Neural cell (in vitro differentiated cells): Measurements from ENCODE around the gene ALS2CL. TPM values are rescaled to one million over a fixed set of nuclear protein-coding genes. Genes with fewer than 3 reads are reported as not detected.
"Not testable (repeated sequence)": the region's sequence is repeated elsewhere in the genome, so short reads cannot be mapped to it uniquely, and the experiment has no call there.

Experiments used
- H2AFZ ChIP-seq: fragments of 200-600, 300-800 bp; sonication (generic), shearing (Covaris generic); 2 replicates; pipeline ENCODE4 v1.6.0; 2014; ENCODE audit warnings: low read depth, mild to moderate bottlenecking, antibody characterized with exemption, low read length, moderate library complexity
- H3F3A ChIP-seq: fragments of 200-600 bp; shearing (Covaris generic); 2 replicates; pipeline ENCODE4 v1.6.1; 2016; ENCODE audit warnings: mild to moderate bottlenecking, moderate library complexity, mixed read lengths, antibody characterized with exemption, low read length; ENCODE audit not compliant: insufficient read depth, poor library complexity, severe bottlenecking
- H3K27ac ChIP-seq: fragments of 200-600, 300-800 bp; sonication (generic), shearing (Covaris generic); 2 replicates; pipeline ENCODE4 v1.5.1; 2014; ENCODE audit warnings: mild to moderate bottlenecking, low read length, moderate library complexity
- H3K27me3 ChIP-seq: fragments of 300-800, 200-600 bp; sonication (generic), shearing (Covaris generic); 2 replicates; pipeline ENCODE4 v1.6.0; 2014; ENCODE audit warnings: mild to moderate bottlenecking, low read depth, low read length, moderate library complexity; ENCODE audit not compliant: insufficient read depth
- H3K36me3 ChIP-seq: fragments of 300-800, 200-600 bp; sonication (generic), shearing (Covaris generic); 2 replicates; pipeline ENCODE4 v1.5.1; 2014; ENCODE audit warnings: mild to moderate bottlenecking, antibody characterized with exemption, low read length, moderate library complexity; ENCODE audit not compliant: insufficient read depth
- H3K4me2 ChIP-seq: fragments of 300-800, 200-600 bp; sonication (generic), shearing (Covaris generic); 2 replicates; pipeline ENCODE4 v1.6.0; 2014; ENCODE audit warnings: mild to moderate bottlenecking, low read length
- H3K4me3 ChIP-seq: fragments of 300-800, 200-600 bp; sonication (generic), shearing (Covaris generic); 2 replicates; pipeline ENCODE4 v1.5.1; 2014; ENCODE audit warnings: mild to moderate bottlenecking, low read length, moderate library complexity
- H3K79me2 ChIP-seq: fragments of 200-600 bp; shearing (Covaris generic); replicated peaks from 2 replicates; pipeline ENCODE4 v1.6.0; 2014; ENCODE audit warnings: mild to moderate bottlenecking, low read length, moderate library complexity; ENCODE audit not compliant: insufficient read depth
- H3K9ac ChIP-seq: fragments of 300-800, 200-600 bp; sonication (generic), shearing (Covaris generic); 2 replicates; pipeline ENCODE4 v1.6.1; 2016; ENCODE audit warnings: mild to moderate bottlenecking, low read length, mixed read lengths
- H3K9me2 ChIP-seq: fragments of 200-600 bp; shearing (Covaris generic); 2 replicates; pipeline ENCODE4 v1.6.1; 2016; ENCODE audit warnings: mild to moderate bottlenecking, low read length, mixed read lengths; ENCODE audit not compliant: insufficient read depth
- H3K9me3 ChIP-seq: fragments of 200-600, 300-800 bp; sonication (generic), shearing (Covaris generic); 2 replicates; pipeline ENCODE4 v1.6.1; 2016; ENCODE audit warnings: mild to moderate bottlenecking, mixed run types, low read length, moderate library complexity, mixed read lengths
- H4K20me1 ChIP-seq: fragments of 200-600 bp; shearing (Covaris generic); 2 replicates; pipeline ENCODE4 v1.6.1; 2016; ENCODE audit warnings: mild to moderate bottlenecking, mixed run types; ENCODE audit not compliant: insufficient read depth
- CTCF ChIP-seq: fragments of 450-650 bp; IDR thresholded peaks from 2 replicates; pipeline ENCODE4 v1.5.1; 2014; ENCODE audit warnings: antibody characterized with exemption, mild to moderate bottlenecking, moderate library complexity; ENCODE audit not compliant: poor library complexity, severe bottlenecking
- EP300 ChIP-seq: fragments of 450-650 bp; conservative IDR thresholded peaks from 2 replicates; pipeline ENCODE4 v1.6.1; 2014; ENCODE audit warnings: antibody characterized with exemption, mild to moderate bottlenecking, moderate library complexity; ENCODE audit not compliant: poor library complexity, severe bottlenecking
- EZH2 ChIP-seq: fragments of 200-600, 300-800 bp; shearing (Covaris generic), sonication (generic); IDR thresholded peaks from 2 replicates; pipeline ENCODE4 v1.6.1; 2014; ENCODE audit warnings: antibody characterized with exemption, low read length, borderline replicate concordance, mild to moderate bottlenecking; ENCODE audit not compliant: insufficient read depth, poor library complexity, severe bottlenecking
- MXI1 ChIP-seq: fragments of 450-650 bp; conservative IDR thresholded peaks from 2 replicates; pipeline ENCODE4 v1.6.1; 2014; ENCODE audit warnings: antibody characterized with exemption, mild to moderate bottlenecking; ENCODE audit not compliant: poor library complexity, severe bottlenecking
- POLR2AphosphoS5 ChIP-seq: IDR thresholded peaks from 2 replicates; pipeline ENCODE4 v1.6.1; 2012
- RAD21 ChIP-seq: fragments of 450-650 bp; conservative IDR thresholded peaks from 2 replicates; pipeline ENCODE4 v1.6.1; 2014; ENCODE audit warnings: antibody characterized with exemption, mild to moderate bottlenecking, moderate library complexity
- REST ChIP-seq: IDR thresholded peaks from 2 replicates; pipeline ENCODE4 v1.6.1; 2012; ENCODE audit warnings: borderline replicate concordance
- SMC3 ChIP-seq: fragments of 450-650 bp; conservative IDR thresholded peaks from 2 replicates; pipeline ENCODE4 v1.6.1; 2014; ENCODE audit warnings: antibody characterized with exemption, mild to moderate bottlenecking, moderate library complexity; ENCODE audit not compliant: poor library complexity
- TAF1 ChIP-seq: IDR thresholded peaks from 2 replicates; pipeline ENCODE4 v1.6.1; 2012; ENCODE audit warnings: low read depth
- polyA plus RNA-seq: library from polyadenylated mRNA; depleted of rRNA; stranded (reverse); fragments of >200 nt; gene quantifications from 2 replicates; pipeline ENCODE4 v1.2.3, GENCODE V29; 2014

Gene ALS2CL
- polyA plus RNA-seq, 1 donor from 2014 or later, result 0.11 TPM

- H3K9me2 ChIP-seq, result no peaks in the 10 kb centered on the region
- no peaks in the 10 kb centered on the region for H3K79me2 ChIP-seq
- H3K4me2 ChIP-seq, result no peak overlapping the region
- H4K20me1 ChIP-seq, result no peaks in the 10 kb centered on the region
- peaks cover 13% of the 10 kb centered on the region for H3K27me3 ChIP-seq
- no peak overlapping the region for H3K27ac ChIP-seq
- no peak overlapping the region for H3K4me3 ChIP-seq
- no peak overlapping the region for H2AFZ ChIP-seq
- no peak overlapping the region for H3K9ac ChIP-seq
- no peaks in the 10 kb centered on the region for H3K9me3 ChIP-seq
- no peaks in the 10 kb centered on the region for H3K36me3 ChIP-seq
- no peaks in the 10 kb centered on the region for H3F3A ChIP-seq
- TF ChIP-seq CTCF (peak; percentile 97), POLR2AphosphoS5 (no peak), EZH2 (no peak), REST (no peak), SMC3 (peak; percentile 95), TAF1 (no peak), RAD21 (peak; percentile 97), EP300 (no peak), MXI1 (peak; percentile 10)
Measured at GRCh38 chr3:46705022-46705530, 11.6 kb upstream of the ALS2CL start.

- not testable (repeated sequence) for H3K4me2 ChIP-seq, H3F3A ChIP-seq, H3K4me3 ChIP-seq, H3K79me2 ChIP-seq, H3K9me3 ChIP-seq, H3K27ac ChIP-seq, H4K20me1 ChIP-seq, H2AFZ ChIP-seq, H3K9me2 ChIP-seq, H3K9ac ChIP-seq, H3K36me3 ChIP-seq
- H3K27me3 ChIP-seq, result peaks cover 13% of the 10 kb centered on the region
Measured at GRCh38 chr3:46704346-46704745, 10.9 kb upstream of the ALS2CL start.

GRCh38 chr3:46703013-46703520 is 9.6 kb upstream of the ALS2CL start:
- Histone ChIP-seq H3K27ac (no peak overlapping the region), H3K9me2 (no peaks in the 10 kb centered on the region), H3K36me3 (no peaks in the 10 kb centered on the region), H4K20me1 (no peaks in the 10 kb centered on the region), H3K27me3 (peaks cover 13% of the 10 kb centered on the region), H3F3A (no peaks in the 10 kb centered on the region), H3K79me2 (no peaks in the 10 kb centered on the region), H2AFZ (no peak overlapping the region), H3K4me2 (no peak overlapping the region), H3K9ac (no peak overlapping the region), H3K4me3 (no peak overlapping the region), H3K9me3 (no peaks in the 10 kb centered on the region)
- TF ChIP-seq MXI1, result no peak
- no peak for TF ChIP-seq CTCF
- no peak for TF ChIP-seq REST
- no peak for TF ChIP-seq POLR2AphosphoS5
- no peak for TF ChIP-seq EP300
- no peak for TF ChIP-seq SMC3
- TF ChIP-seq EZH2, result no peak
- TF ChIP-seq TAF1, result no peak
- TF ChIP-seq RAD21, result no peak
